ENCODE data around the gene MTUS2.

Gene MTUS2

DNA sequence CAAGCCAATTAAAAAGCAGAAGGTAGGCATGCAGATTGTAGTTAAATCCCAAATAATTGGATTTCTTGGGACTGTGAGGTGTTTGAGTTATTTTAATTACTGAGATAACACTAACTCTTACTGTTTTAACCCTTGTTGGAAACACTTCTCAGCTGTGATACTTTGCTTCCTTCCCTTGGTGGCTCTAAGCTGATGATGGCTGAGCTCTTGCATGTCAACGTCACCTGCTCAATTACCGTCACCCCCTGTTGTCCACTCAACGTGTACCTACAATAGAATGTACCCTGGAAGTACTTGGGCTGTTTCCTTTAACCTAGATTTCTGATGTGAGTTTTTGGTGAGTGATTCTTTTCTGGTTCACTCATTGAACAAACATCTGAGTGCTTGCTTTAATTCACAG is 471.9 kb downstream of the MTUS2 start:
- no peak overlapping the region for H3K9ac ChIP-seq (ENCODE audit: low read depth, low read length, poor library complexity, severe bottlenecking)
- no peaks in the 10 kb centered on the region for H3K36me3 ChIP-seq (ENCODE audit: insufficient read depth, low read length)
- no peaks in the 10 kb centered on the region for H3K27me3 ChIP-seq (ENCODE audit: insufficient read depth, low read length, poor library complexity, severe bottlenecking)
- no peak overlapping the region for H3K4me2 ChIP-seq (ENCODE audit: low read depth, low read length, poor library complexity, severe bottlenecking)
- H3K9me3 ChIP-seq (ENCODE audit: insufficient read depth, low read depth, low read length) = no peaks in the 10 kb centered on the region
- TF ChIP-seq CTCF (conservative IDR thresholded peaks at IDR 0.05; ENCODE audit: low read length) (no peak), EZH2phosphoT487 (IDR thresholded peaks at IDR 0.05; ENCODE audit: borderline replicate concordance) (no peak)
- H2AFZ ChIP-seq (ENCODE audit: low read length) = no peak overlapping the region
- no peaks in the 10 kb centered on the region for H3F3A ChIP-seq (ENCODE audit: low read depth)
- no peak overlapping the region for H3K4me3 ChIP-seq (ENCODE audit: low read length, poor library complexity, severe bottlenecking)
- no peaks in the 10 kb centered on the region for H3K4me1 ChIP-seq (ENCODE audit: insufficient read depth, low read length, poor library complexity, severe bottlenecking)
- H3K79me2 ChIP-seq (ENCODE audit: insufficient read depth, low read length) = no peaks in the 10 kb centered on the region
- H4K20me1 ChIP-seq (ENCODE audit: insufficient read depth, low read length, poor library complexity, severe bottlenecking) = no peaks in the 10 kb centered on the region
- H3K9me2 ChIP-seq (replicated peaks; ENCODE audit: low read depth, low read length) = no peaks in the 10 kb centered on the region

- Histone ChIP-seq H3K4me2 (ENCODE audit: low read depth, low read length, poor library complexity, severe bottlenecking) (no peak overlapping the region), H3K27me3 (ENCODE audit: insufficient read depth, low read length, poor library complexity, severe bottlenecking) (no peaks in the 10 kb centered on the region), H2AFZ (ENCODE audit: low read length) (no peak overlapping the region), H3K79me2 (ENCODE audit: insufficient read depth, low read length) (no peaks in the 10 kb centered on the region), H3F3A (ENCODE audit: low read depth) (no peaks in the 10 kb centered on the region), H3K36me3 (ENCODE audit: insufficient read depth, low read length) (no peaks in the 10 kb centered on the region), H3K4me3 (ENCODE audit: low read length, poor library complexity, severe bottlenecking) (no peak overlapping the region), H3K9me2 (replicated peaks; ENCODE audit: low read depth, low read length) (no peaks in the 10 kb centered on the region), H3K9me3 (ENCODE audit: insufficient read depth, low read depth, low read length) (no peaks in the 10 kb centered on the region), H3K4me1 (ENCODE audit: insufficient read depth, low read length, poor library complexity, severe bottlenecking) (no peaks in the 10 kb centered on the region), H3K9ac (ENCODE audit: low read depth, low read length, poor library complexity, severe bottlenecking) (no peak overlapping the region), H4K20me1 (ENCODE audit: insufficient read depth, low read length, poor library complexity, severe bottlenecking) (no peaks in the 10 kb centered on the region)
- TF ChIP-seq CTCF (conservative IDR thresholded peaks at IDR 0.05; ENCODE audit: low read length) = no peak
- no peak for TF ChIP-seq EZH2phosphoT487 (IDR thresholded peaks at IDR 0.05; ENCODE audit: borderline replicate concordance)
Measured at GRCh38 chr13:29294821-29295220, 474.7 kb downstream of the MTUS2 start.

DNA sequence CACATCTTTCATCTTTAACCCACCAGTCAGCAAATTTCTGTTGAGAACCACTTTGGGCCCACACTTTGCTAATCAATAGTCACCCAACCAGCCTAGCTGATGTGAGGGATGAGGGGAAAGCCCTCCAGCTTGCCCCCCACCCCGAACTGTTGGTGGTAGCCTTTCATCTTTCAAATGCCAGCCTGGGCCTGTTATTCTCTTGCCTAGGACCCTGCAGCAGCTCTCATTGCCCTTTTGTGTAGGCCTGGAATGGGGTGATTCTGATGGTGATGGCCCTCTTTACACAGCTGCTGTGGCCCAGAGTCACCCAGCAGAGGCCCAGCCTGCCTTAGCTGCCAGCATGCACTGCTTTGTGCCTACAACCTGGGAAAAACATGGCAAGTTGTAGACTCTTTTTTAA is 480.9 kb downstream of the MTUS2 start:
- no peaks in the 10 kb centered on the region for H4K20me1 ChIP-seq (ENCODE audit: insufficient read depth, low read length, poor library complexity, severe bottlenecking)
- H3K9me2 ChIP-seq (replicated peaks; ENCODE audit: low read depth, low read length) = no peaks in the 10 kb centered on the region
- no peak overlapping the region for H2AFZ ChIP-seq (ENCODE audit: low read length)
- no peak overlapping the region for H3K4me2 ChIP-seq (ENCODE audit: low read depth, low read length, poor library complexity, severe bottlenecking)
- TF ChIP-seq EZH2phosphoT487 (IDR thresholded peaks at IDR 0.05; ENCODE audit: borderline replicate concordance) (no peak), CTCF (conservative IDR thresholded peaks at IDR 0.05; ENCODE audit: low read length) (no peak)
- no peaks in the 10 kb centered on the region for H3K79me2 ChIP-seq (ENCODE audit: insufficient read depth, low read length)
- H3K4me1 ChIP-seq (ENCODE audit: insufficient read depth, low read length, poor library complexity, severe bottlenecking) = no peaks in the 10 kb centered on the region
- H3K36me3 ChIP-seq (ENCODE audit: insufficient read depth, low read length) = no peaks in the 10 kb centered on the region
- H3K9me3 ChIP-seq (ENCODE audit: insufficient read depth, low read depth, low read length) = no peaks in the 10 kb centered on the region
- H3K27me3 ChIP-seq (ENCODE audit: insufficient read depth, low read length, poor library complexity, severe bottlenecking) = no peaks in the 10 kb centered on the region
- H3K4me3 ChIP-seq (ENCODE audit: low read length, poor library complexity, severe bottlenecking) = no peak overlapping the region
- H3K9ac ChIP-seq (ENCODE audit: low read depth, low read length, poor library complexity, severe bottlenecking) = no peak overlapping the region
- H3F3A ChIP-seq (ENCODE audit: low read depth) = no peaks in the 10 kb centered on the region
